Smooth muscle cell (in vitro differentiated cells): Measurements from ENCODE around the gene KRT33B. TPM values are rescaled to one million over a fixed set of nuclear protein-coding genes. Genes with fewer than 3 reads are reported as not detected.

Source experiments
- DNase-seq: peaks from one replicate; lab custom pipeline; 2025; ENCODE audit not compliant: unreplicated experiment; lab: John Stamatoyannopoulos, UW
- H2AFZ ChIP-seq: fragments of 200-600 bp; sonication (generic); 2 replicates; pipeline ENCODE4 v1.6.0; 2016; ENCODE audit warnings: antibody characterized with exemption, low read depth, mild to moderate bottlenecking
- H3F3A ChIP-seq: fragments of 200-600 bp; sonication (generic); 2 replicates; pipeline ENCODE4 v1.6.0; 2017; ENCODE audit warnings: antibody characterized with exemption, low read depth
- H3K27ac ChIP-seq: fragments of 200-600 bp; sonication (generic); 2 replicates; pipeline ENCODE4 v1.5.1; 2016; ENCODE audit warnings: low read depth, mild to moderate bottlenecking
- H3K27me3 ChIP-seq: fragments of 200-600 bp; sonication (generic); 2 replicates; pipeline ENCODE4 v1.6.1; 2016; ENCODE audit warnings: low read depth, mild to moderate bottlenecking
- H3K36me3 ChIP-seq: fragments of 200-600 bp; sonication (generic); 2 replicates; pipeline ENCODE4 v1.5.1; 2016; ENCODE audit warnings: low read depth
- H3K4me1 ChIP-seq: fragments of 200-600 bp; sonication (generic); 2 replicates; pipeline ENCODE4 v1.5.1; 2016; ENCODE audit warnings: low read depth
- H3K4me2 ChIP-seq: fragments of 200-600 bp; sonication (generic); 2 replicates; pipeline ENCODE4 v1.6.0; 2016; ENCODE audit warnings: mild to moderate bottlenecking
- H3K4me3 ChIP-seq: fragments of 200-600 bp; sonication (generic); 2 replicates; pipeline ENCODE4 v1.5.1; 2016; ENCODE audit warnings: mild to moderate bottlenecking
- H3K79me2 ChIP-seq: fragments of 200-600 bp; sonication (generic); 2 replicates; pipeline ENCODE4 v1.6.0; 2016; ENCODE audit warnings: low read depth, mild to moderate bottlenecking
- H3K9ac ChIP-seq: fragments of 200-600 bp; sonication (generic); 2 replicates; pipeline ENCODE4 v1.6.0; 2016; ENCODE audit warnings: low read depth
- H3K9me3 ChIP-seq: fragments of 200-600 bp; sonication (generic); replicated peaks from 2 replicates; pipeline ENCODE4 v1.5.1; 2016; ENCODE audit warnings: low read depth
- H4K20me1 ChIP-seq: fragments of 200-600 bp; sonication (generic); 2 replicates; pipeline ENCODE4 v1.6.0; 2016; ENCODE audit warnings: low read depth
- CTCF ChIP-seq: fragments of 200-600 bp; sonication (generic); IDR thresholded peaks from 2 replicates; pipeline ENCODE4 v1.5.1; 2017; ENCODE audit warnings: borderline replicate concordance, mild to moderate bottlenecking, antibody characterized with exemption; ENCODE audit not compliant: insufficient read depth, poor library complexity, severe bottlenecking
- WGBS: methylation state at CpG from one replicate; pipeline ENCODE4 v1.1.7; 2016; ENCODE audit warnings: low lambda C conversion rate; 5-methylcytosine and 5-hydroxymethylcytosine counted together
- polyA plus RNA-seq: library from polyadenylated mRNA; unstranded; fragments of >200 nt; fragmentation: Nextera tagmentation; extraction: Ambion mirVana; gene quantifications from 2 replicates; pipeline ENCODE4 v1.2.1, GENCODE V29; 2016
- total RNA-seq: library from RNA; depleted of rRNA; stranded (reverse); fragments of >200 nt; gene quantifications from 2 replicates; pipeline ENCODE4 v1.2.3, GENCODE V29; 2014

KRT33B gene
- total and polyA plus RNA-seq, 2 experiments from 2014 or later = 1.1 to 2.7 TPM

- Histone ChIP-seq H2AFZ (no peak overlapping the region), H3K4me3 (no peak overlapping the region), H3K4me1 (no peaks in the 10 kb centered on the region), H3K27ac (no peak overlapping the region), H3F3A (no peaks in the 10 kb centered on the region), H3K9ac (no peak overlapping the region), H4K20me1 (no peaks in the 10 kb centered on the region), H3K79me2 (no peaks in the 10 kb centered on the region), H3K36me3 (no peaks in the 10 kb centered on the region), H3K4me2 (no peak overlapping the region), H3K9me3 (no peaks in the 10 kb centered on the region), H3K27me3 (no peaks in the 10 kb centered on the region)
- no peak for DNase-seq
- no peak for TF ChIP-seq CTCF
- 93% methylated on average over 6 of the region's 6 CpGs for WGBS
These were observed 44.0 kb downstream of the KRT33B start for GRCh38 chr17:41325611-41326010.

- H2AFZ ChIP-seq = no peak overlapping the region
- no peaks in the 10 kb centered on the region for H3K79me2 ChIP-seq
- H3K4me1 ChIP-seq = no peaks in the 10 kb centered on the region
- no peaks in the 10 kb centered on the region for H3F3A ChIP-seq
- no peak overlapping the region for H3K9ac ChIP-seq
- H3K4me2 ChIP-seq = no peak overlapping the region
- no peaks in the 10 kb centered on the region for H4K20me1 ChIP-seq
- no peak for TF ChIP-seq CTCF
- no peaks in the 10 kb centered on the region for H3K27me3 ChIP-seq
- no peak overlapping the region for H3K27ac ChIP-seq
- no peaks in the 10 kb centered on the region for H3K9me3 ChIP-seq
- WGBS = 85% methylated on average over 10 of the region's 10 CpGs
- H3K36me3 ChIP-seq = no peaks in the 10 kb centered on the region
- no peak for DNase-seq
- no peak overlapping the region for H3K4me3 ChIP-seq
These were observed 44.5 kb downstream of the KRT33B start for GRCh38 chr17:41325126-41325525.

GRCh38 chr17:41324180-41325075, 45.2 kb downstream of the KRT33B start:
- Histone ChIP-seq H2AFZ (no peak overlapping the region), H3K4me3 (no peak overlapping the region), H4K20me1 (no peaks in the 10 kb centered on the region), H3K27ac (no peak overlapping the region), H3K4me2 (no peak overlapping the region), H3K79me2 (no peaks in the 10 kb centered on the region), H3K4me1 (no peaks in the 10 kb centered on the region), H3F3A (no peaks in the 10 kb centered on the region), H3K36me3 (no peaks in the 10 kb centered on the region), H3K9me3 (no peaks in the 10 kb centered on the region), H3K9ac (no peak overlapping the region), H3K27me3 (no peaks in the 10 kb centered on the region)
- 73% methylated on average over 15 of the region's 16 CpGs for WGBS
- TF ChIP-seq CTCF = peak; percentile 26
- no peak for DNase-seq
